Measurements from ENCODE around the gene PRDM16. TPM values are rescaled to one million over a fixed set of nuclear protein-coding genes. Genes with fewer than 3 reads are reported as not detected.

The PRDM16 gene
- total and polyA plus RNA-seq, 8 donors = 9.6 to 18.0 (median 14.7) TPM

GRCh38 chr1:3463408-3463863 lies 394.4 kb downstream of the PRDM16 start:
- no peak overlapping the region for H3K4me3 ChIP-seq
- no peaks in the 10 kb centered on the region for H3K4me1 ChIP-seq
- peak in 1 of 4 donors; percentile 48 for DNase-seq
- H3K36me3 ChIP-seq = no peaks in the 10 kb centered on the region
- H3K27me3 ChIP-seq = no peaks in the 10 kb centered on the region
- no peak for TF ChIP-seq CTCF (IDR thresholded peaks at IDR 0.05)
- no peak overlapping the region for H3K27ac ChIP-seq
- no peaks in the 10 kb centered on the region for H3K9me3 ChIP-seq
- intact Hi-C loops (cut with DNase I) = no loop called here
- ATAC-seq = no peak

DNA sequence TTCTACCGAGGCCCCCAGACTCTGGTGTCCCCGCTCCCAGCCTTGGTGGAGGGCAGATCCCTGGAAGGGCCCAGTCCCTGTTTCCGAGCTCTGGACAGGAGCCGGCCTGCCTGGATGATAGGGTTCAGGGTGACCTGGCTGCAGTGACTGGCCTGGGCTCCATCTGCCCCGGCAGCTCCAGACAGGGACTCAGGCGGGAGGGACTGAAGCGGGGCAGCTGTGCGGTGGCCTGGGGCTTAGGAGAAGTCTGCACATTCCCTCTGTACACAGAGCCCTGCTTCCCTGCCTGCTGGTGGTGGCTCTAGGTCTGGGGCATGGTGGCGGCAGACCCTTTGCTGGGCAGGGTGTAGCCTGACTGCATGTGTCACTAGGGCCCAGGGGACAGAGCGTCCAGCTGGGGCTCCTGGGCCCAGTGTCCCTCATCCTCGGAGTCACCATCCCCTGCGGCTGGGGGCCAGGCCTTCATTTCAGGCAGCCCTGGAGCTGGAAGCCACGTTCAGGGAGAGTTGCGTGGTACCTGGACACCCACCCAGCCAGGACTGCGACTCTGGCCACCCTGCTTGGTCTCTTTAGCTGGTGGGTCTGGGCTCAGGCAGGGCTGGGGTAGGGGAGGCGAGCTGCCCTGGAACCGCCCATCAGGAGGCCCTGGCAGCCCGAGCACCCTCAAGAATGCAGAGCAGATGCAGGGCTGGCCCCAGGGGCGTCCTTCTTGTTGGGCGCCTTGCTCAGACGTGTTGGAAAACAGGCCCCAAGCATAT lies 395.1 kb downstream of the PRDM16 start:
- DNase-seq = peak in 1 of 4 donors; percentile 63
- no peak for TF ChIP-seq CTCF (IDR thresholded peaks at IDR 0.05)
- ATAC-seq = no peak
- Histone ChIP-seq H3K4me1 (no peaks in the 10 kb centered on the region), H3K36me3 (no peaks in the 10 kb centered on the region), H3K27me3 (no peaks in the 10 kb centered on the region), H3K9me3 (no peaks in the 10 kb centered on the region), H3K4me3 (no peak overlapping the region), H3K27ac (no peak overlapping the region)
- intact Hi-C loops (cut with DNase I) = no loop called here

- intact Hi-C loops (cut with DNase I) = no loop called here
- Histone ChIP-seq H3K36me3 (no peaks in the 10 kb centered on the region), H3K27ac (no peak overlapping the region), H3K4me1 (no peaks in the 10 kb centered on the region), H3K4me3 (no peak overlapping the region), H3K27me3 (no peaks in the 10 kb centered on the region), H3K9me3 (no peaks in the 10 kb centered on the region)
- TF ChIP-seq CTCF (IDR thresholded peaks at IDR 0.05) = no peak
- no peak for ATAC-seq
- DNase-seq = peak in 1 of 4 donors; percentile 63
Observed at GRCh38 chr1:3464649-3465025, 395.6 kb downstream of the PRDM16 start.

- no peak for TF ChIP-seq CTCF (IDR thresholded peaks at IDR 0.05)
- Histone ChIP-seq H3K27me3 (no peaks in the 10 kb centered on the region), H3K27ac (no peak overlapping the region), H3K4me3 (no peak overlapping the region), H3K4me1 (no peaks in the 10 kb centered on the region), H3K9me3 (no peaks in the 10 kb centered on the region), H3K36me3 (no peaks in the 10 kb centered on the region)
- intact Hi-C loops (cut with DNase I) = no loop called here
- ATAC-seq (no peak), DNase-seq (peak in 1 of 4 donors; percentile 64)
Observed at GRCh38 chr1:3465091-3465934, 396.3 kb downstream of the PRDM16 start.

GRCh38 chr1:3465935-3466321 lies 396.9 kb downstream of the PRDM16 start:
- H3K27ac ChIP-seq = no peak overlapping the region
- no peaks in the 10 kb centered on the region for H3K9me3 ChIP-seq
- DNase-seq (peak in 2 of 4 donors; percentile 24 to 61), ATAC-seq (no peak)
- H3K36me3 ChIP-seq = no peaks in the 10 kb centered on the region
- H3K4me3 ChIP-seq = no peak overlapping the region
- no peaks in the 10 kb centered on the region for H3K27me3 ChIP-seq
- intact Hi-C loops (cut with DNase I) = no loop called here
- no peaks in the 10 kb centered on the region for H3K4me1 ChIP-seq
- TF ChIP-seq CTCF (IDR thresholded peaks at IDR 0.05) = no peak

Measured in left lung (tissue), 10 donors.